Testis (tissue), 3 donors: ENCODE measurements around the gene CNKSR2. TPM values are rescaled to one million over a fixed set of nuclear protein-coding genes. Genes with fewer than 3 reads are reported as not detected.

Experiments
- DNase-seq: peaks from one replicate; pipeline ENCODE4 v3.0.0-alpha.2; 2019
- H3K27ac ChIP-seq, 2 donors: fragments of 200-600 bp; sonication (generic); one replicate each; pipeline ENCODE4 v1.5.1; 2019
- H3K27me3 ChIP-seq: fragments of 200-600 bp; sonication (generic); one replicate; pipeline ENCODE4 v1.5.1; 2019
- H3K36me3 ChIP-seq: fragments of 200-600 bp; sonication (generic); one replicate; pipeline ENCODE4 v1.5.1; 2017; ENCODE audit warnings: low read depth; ENCODE audit errors: missing control alignments
- H3K4me1 ChIP-seq: fragments of 200-600 bp; sonication (generic); one replicate; pipeline ENCODE4 v1.5.1; 2019
- H3K4me3 ChIP-seq, 2 donors: fragments of 200-600 bp; sonication (generic); one replicate each; pipeline ENCODE4 v1.5.1; 2017 to 2019
- H3K9me3 ChIP-seq: fragments of 200-600 bp; sonication (generic); one replicate; pipeline ENCODE4 v1.5.1; 2017
- CTCF ChIP-seq, 3 experiments: fragments of 450-650 bp in 2 of 3; fragments of 200-600 bp in 1 of 3; sonication (generic) in 1 of 3; IDR thresholded peaks; one replicate each; pipeline ENCODE4 v1.5.1; 2016 to 2019; ENCODE audit warnings: antibody characterized with exemption in 3 of 3, mild to moderate bottlenecking in 2 of 3, moderate library complexity in 1 of 3
- POLR2A ChIP-seq: fragments of 450-650 bp; IDR thresholded peaks from one replicate; pipeline ENCODE4 v1.6.1; 2017; ENCODE audit warnings: antibody characterized with exemption, mild to moderate bottlenecking, moderate library complexity
- WGBS, 2 donors: methylation state at CpG; one replicate each; pipeline ENCODE4 v1.1.5; 2018; 5-methylcytosine and 5-hydroxymethylcytosine counted together
- intact Hi-C: fragments of 100-400 bp; cut with DNase I; formaldehyde crosslinking; loops from one replicate; pipeline ENCODE4 v1.15.1; 2023; ENCODE audit warnings: low total_unique reads
- polyA plus RNA-seq: library from polyadenylated mRNA; stranded (reverse); fragments of 350-450 nt; fragmentation: Illumina TruSeq; extraction: RNeasy Lipid Tissue Mini Kit (QIAGEN cat#74804); gene quantifications from one replicate; pipeline ENCODE4 v1.2.3, GENCODE V29; 2014; ENCODE audit warnings: low read depth, low replicate concordance; ENCODE audit not compliant: insufficient read depth
- total RNA-seq, 2 donors: library from RNA; depleted of rRNA; stranded (reverse); fragments of >200 nt; gene quantifications; one replicate each; pipeline ENCODE4 v1.2.3, GENCODE V29; 2016

The CNKSR2 gene
- total and polyA plus RNA-seq, 3 donors from 2014 or later, result 2.1 to 17.3 (median 13.2) TPM

DNA sequence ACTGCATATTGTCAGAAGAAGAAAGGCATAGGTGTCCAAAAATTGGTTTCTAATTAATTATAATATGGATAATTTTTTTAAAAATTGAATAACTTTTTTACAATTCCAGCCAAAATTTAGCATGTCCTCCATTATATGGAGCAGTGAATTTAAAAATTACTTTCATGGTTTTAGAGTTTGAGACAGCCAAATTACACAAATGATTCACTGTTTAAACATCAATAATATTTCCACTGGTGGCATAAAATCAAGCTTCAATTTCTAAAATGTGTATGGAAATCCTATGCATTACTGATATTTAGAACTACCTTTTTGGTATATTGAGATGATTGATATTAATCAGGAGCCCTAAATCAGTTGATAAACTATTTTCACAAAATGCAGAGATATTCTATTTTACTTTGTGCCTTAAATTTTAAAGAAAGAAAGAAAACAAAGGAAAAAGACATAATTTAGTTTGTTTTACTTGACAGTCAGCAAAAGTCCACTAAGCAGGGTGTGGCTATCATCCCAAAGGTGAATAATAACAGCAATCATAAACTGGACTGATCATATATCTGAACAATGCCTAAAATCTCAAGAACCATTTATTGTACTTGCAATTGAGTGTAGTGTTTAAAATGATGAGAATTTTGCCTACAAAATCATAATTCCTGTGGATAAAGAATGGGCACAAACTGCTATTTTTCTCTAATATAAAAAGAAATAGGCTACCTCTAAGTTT lies 249.7 kb downstream of the CNKSR2 start:
- H3K4me1 ChIP-seq, result no peaks in the 10 kb centered on the region

GRCh38 chrX:21632027-21632426 lies 257.8 kb downstream of the CNKSR2 start:
- TF ChIP-seq CTCF (IDR thresholded peaks at IDR 0.05), result no peak
- no peak for TF ChIP-seq POLR2A
- Histone ChIP-seq H3K27me3 (no peaks in the 10 kb centered on the region), H3K27ac (no peak overlapping the region), H3K4me3 (no peak overlapping the region), H3K36me3 (no peaks in the 10 kb centered on the region), H3K9me3 (no peaks in the 10 kb centered on the region), H3K4me1 (no peaks in the 10 kb centered on the region)
- intact Hi-C loops, result no loop called here
- no peak for DNase-seq
- 36 to 54% methylated on average over 2 of the region's 2 CpGs for WGBS, 2 donors

More for the DNA sequence above, 249.7 kb downstream of the CNKSR2 start:
- intact Hi-C loops, result no loop called here
- Histone ChIP-seq H3K4me3 (no peak overlapping the region), H3K27ac (no peak overlapping the region), H3K9me3 (no peaks in the 10 kb centered on the region), H3K36me3 (no peaks in the 10 kb centered on the region), H3K27me3 (no peaks in the 10 kb centered on the region)
- TF ChIP-seq CTCF (IDR thresholded peaks at IDR 0.05) (no peak), POLR2A (no peak)
- no peak for DNase-seq

GRCh38 chrX:21638311-21638710 lies 264.1 kb downstream of the CNKSR2 start:
- 95 to 98% methylated on average over 2 of the region's 2 CpGs for WGBS, 2 donors

GRCh38 chrX:21639775-21640174 lies 265.6 kb downstream of the CNKSR2 start:
- no peak for TF ChIP-seq CTCF (IDR thresholded peaks at IDR 0.05)
- no peak for TF ChIP-seq POLR2A
- intact Hi-C loops, result no loop called here

More at GRCh38 chrX:21638311-21638710, 264.1 kb downstream of the CNKSR2 start:
- no peak for TF ChIP-seq CTCF (IDR thresholded peaks at IDR 0.05)
- TF ChIP-seq POLR2A, result no peak
- intact Hi-C loops, result no loop called here
- no peaks in the 10 kb centered on the region for H3K27me3 ChIP-seq
- no peaks in the 10 kb centered on the region for H3K36me3 ChIP-seq
- no peak overlapping the region for H3K4me3 ChIP-seq
- no peak overlapping the region for H3K27ac ChIP-seq
- no peak for DNase-seq
- H3K9me3 ChIP-seq, result no peaks in the 10 kb centered on the region
- H3K4me1 ChIP-seq, result no peaks in the 10 kb centered on the region

DNA sequence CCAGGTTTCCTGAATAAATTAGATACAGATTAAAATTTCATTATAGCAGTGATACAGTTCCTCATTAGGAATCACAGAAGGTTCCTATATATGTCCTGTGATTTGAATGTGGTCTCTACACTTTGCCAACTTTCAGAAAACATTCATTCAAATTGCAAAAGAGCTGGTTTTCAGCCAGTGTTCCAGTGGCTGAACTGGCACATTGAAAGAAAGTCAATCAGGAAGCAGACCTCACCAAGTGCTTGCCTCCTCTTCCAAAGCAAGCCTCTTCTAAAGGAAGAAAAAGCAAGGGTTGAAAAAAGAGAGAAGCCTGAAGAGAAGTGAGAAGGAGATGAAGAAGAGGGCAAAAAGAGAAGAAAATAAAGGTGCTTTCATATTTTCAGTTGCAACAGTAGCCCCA lies 271.2 kb downstream of the CNKSR2 start:
- Histone ChIP-seq H3K27ac (no peak overlapping the region), H3K4me3 (no peak overlapping the region), H3K9me3 (no peaks in the 10 kb centered on the region), H3K36me3 (no peaks in the 10 kb centered on the region), H3K4me1 (no peaks in the 10 kb centered on the region), H3K27me3 (no peaks in the 10 kb centered on the region)
- DNase-seq, result no peak
- no peak for TF ChIP-seq POLR2A
- no peak for TF ChIP-seq CTCF (IDR thresholded peaks at IDR 0.05)
- intact Hi-C loops, result no loop called here

More at GRCh38 chrX:21639775-21640174, 265.6 kb downstream of the CNKSR2 start:
- DNase-seq, result no peak
- Histone ChIP-seq H3K36me3 (no peaks in the 10 kb centered on the region), H3K9me3 (no peaks in the 10 kb centered on the region), H3K27ac (no peak overlapping the region), H3K4me1 (no peaks in the 10 kb centered on the region), H3K27me3 (no peaks in the 10 kb centered on the region), H3K4me3 (no peak overlapping the region)
- WGBS, 2 donors, result 83 to 100% methylated on average over 2 to 3 of the region's 3 CpGs
